ENCODE measurements around the gene GANAB. TPM values are rescaled to one million over a fixed set of nuclear protein-coding genes. Genes with fewer than 3 reads are reported as not detected.
"Not testable (repeated sequence)": the region's sequence is repeated elsewhere in the genome, so short reads cannot be mapped to it uniquely, and the experiment has no call there.

Gene GANAB
- total RNA-seq, result 271 and 300 TPM in 2 replicates

DNA sequence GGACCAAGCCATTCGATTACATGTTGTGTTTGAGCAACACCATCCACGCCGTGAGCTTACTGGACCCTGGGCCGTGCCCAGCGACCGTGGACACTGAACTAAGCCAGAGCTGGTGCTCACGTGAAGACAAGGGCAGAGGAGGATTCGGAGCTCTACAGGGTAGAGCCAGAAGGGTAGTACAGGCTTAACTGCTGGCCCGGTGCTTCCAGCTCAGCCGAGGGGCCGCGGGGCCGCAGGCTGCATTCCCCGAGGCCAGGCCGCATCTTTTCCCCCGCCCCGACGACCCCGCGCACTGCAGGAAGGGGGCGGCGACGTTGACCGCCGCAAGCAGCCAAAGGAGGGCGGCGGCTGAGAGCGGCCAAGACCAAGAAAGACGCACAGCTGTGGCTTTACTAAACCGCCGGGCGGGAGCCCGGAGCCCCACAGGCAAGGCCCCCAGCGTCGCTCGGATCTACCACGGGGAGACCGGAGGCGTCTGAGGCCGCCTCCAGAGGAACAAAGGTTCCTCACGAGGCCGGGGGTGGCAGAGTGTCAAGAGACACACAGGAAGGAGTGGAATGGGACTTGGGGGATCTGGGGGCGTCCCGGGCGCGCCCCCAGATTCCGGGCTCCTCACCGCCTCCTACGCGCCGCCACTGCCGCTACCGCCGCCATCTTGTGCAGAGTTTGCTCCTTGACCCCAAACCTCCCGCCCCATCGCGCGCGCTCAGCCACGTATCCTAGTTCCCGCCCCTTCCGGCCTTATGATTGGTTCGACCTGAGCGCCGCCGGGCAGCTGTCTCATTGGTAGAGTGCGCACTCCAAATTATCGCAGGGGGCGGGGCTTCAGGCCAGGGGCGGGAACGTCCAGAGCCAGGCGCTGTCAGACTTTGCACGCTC lies at the start of gene GANAB:
GANAB (minus strand) TSS at position 668 of the 879 bp plus-strand sequence; CDS start at position 654, 14 bp downstream.
- TF ChIP-seq, protein P1, sequence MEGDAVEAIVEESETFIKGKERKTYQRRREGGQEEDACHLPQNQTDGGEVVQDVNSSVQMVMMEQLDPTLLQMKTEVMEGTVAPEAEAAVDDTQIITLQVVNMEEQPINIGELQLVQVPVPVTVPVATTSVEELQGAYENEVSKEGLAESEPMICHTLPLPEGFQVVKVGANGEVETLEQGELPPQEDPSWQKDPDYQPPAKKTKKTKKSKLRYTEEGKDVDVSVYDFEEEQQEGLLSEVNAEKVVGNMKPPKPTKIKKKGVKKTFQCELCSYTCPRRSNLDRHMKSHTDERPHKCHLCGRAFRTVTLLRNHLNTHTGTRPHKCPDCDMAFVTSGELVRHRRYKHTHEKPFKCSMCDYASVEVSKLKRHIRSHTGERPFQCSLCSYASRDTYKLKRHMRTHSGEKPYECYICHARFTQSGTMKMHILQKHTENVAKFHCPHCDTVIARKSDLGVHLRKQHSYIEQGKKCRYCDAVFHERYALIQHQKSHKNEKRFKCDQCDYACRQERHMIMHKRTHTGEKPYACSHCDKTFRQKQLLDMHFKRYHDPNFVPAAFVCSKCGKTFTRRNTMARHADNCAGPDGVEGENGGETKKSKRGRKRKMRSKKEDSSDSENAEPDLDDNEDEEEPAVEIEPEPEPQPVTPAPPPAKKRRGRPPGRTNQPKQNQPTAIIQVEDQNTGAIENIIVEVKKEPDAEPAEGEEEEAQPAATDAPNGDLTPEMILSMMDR (IDR thresholded peaks at IDR 0.05; ENCODE audit: insufficient read depth, low read length, poor library complexity, severe bottlenecking), result no peak
- DNase-seq (ENCODE audit: low read depth), result peak; percentile 87
- Histone ChIP-seq H3K36me3 (ENCODE audit: control insufficient read depth, insufficient read depth, low read length) (peaks cover 1% of the 10 kb centered on the region), H3K4me3 (ENCODE audit: low read depth, low read length) (peak within 1 kb of the TSS; percentile 61), H3K27me3 (ENCODE audit: control insufficient read depth, insufficient read depth, low read length) (no peaks in the 10 kb centered on the region)

DNA sequence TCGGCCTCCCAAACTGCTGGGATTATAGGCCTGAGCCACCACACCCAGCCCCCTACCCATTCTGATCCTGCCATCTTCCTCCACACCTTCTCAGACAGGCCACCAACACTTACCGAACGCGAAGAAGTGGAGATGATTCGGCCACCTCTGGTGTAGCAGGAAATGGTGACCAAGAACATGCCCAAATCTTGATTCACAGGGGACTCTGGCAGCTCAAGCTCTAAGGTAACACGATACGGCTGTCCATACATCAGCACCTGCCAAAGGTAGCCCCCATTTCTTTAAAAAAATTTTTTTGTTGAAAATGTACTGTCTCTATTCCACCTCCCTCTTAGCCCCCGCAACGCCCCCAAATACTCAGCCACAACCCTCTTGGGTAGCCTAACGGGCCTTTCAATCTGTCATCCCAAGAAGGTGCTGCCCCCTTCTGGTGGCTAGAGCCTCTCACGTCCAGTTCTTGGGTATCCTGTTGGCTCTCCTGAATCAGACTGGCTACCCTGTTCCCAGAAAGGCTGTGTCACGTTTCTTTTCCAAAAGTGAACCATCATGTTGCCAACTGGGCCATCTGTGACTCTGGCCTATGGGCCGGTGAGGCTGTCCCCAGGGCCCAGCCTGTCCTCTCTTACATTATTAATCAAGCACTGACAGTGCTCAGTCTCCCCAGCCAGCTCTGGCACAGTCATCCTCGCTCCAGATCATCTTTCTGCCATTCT lies 48.2 kb upstream of the GANAB start:
- no peaks in the 10 kb centered on the region for H3K27me3 ChIP-seq (ENCODE audit: control insufficient read depth, insufficient read depth, low read length)
- TF ChIP-seq, protein P1 (IDR thresholded peaks at IDR 0.05; ENCODE audit: insufficient read depth, low read length, poor library complexity, severe bottlenecking), result peak; percentile 85
- H3K36me3 ChIP-seq (ENCODE audit: control insufficient read depth, insufficient read depth, low read length), result no peaks in the 10 kb centered on the region
- no peak for DNase-seq (ENCODE audit: low read depth)
- no peak overlapping the region for H3K4me3 ChIP-seq (ENCODE audit: low read depth, low read length)

DNA sequence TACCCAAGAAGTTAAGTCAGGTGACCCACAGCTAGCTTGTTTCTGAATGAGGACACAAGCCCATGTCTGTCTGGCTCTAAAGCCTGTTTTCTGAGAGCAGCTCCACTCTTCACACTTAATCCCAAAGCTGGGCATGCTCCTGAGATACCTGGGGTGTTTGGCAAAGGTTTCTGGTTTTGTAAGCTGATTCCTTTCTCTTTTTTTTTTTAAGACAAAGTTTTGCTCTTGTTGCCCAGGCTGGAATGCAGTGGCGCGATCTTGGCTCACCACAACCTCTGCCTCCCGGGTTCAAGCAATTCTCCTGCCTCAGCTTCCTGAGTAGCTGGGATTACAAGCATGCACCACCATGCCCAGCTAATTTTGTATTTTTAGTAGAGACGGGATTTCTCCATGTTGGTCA lies 47.2 kb upstream of the GANAB start:
- not testable (repeated sequence) for DNase-seq (ENCODE audit: low read depth); H3K27me3 ChIP-seq (ENCODE audit: control insufficient read depth, insufficient read depth, low read length); H3K36me3 ChIP-seq (ENCODE audit: control insufficient read depth, insufficient read depth, low read length); H3K4me3 ChIP-seq (ENCODE audit: low read depth, low read length)

DNA sequence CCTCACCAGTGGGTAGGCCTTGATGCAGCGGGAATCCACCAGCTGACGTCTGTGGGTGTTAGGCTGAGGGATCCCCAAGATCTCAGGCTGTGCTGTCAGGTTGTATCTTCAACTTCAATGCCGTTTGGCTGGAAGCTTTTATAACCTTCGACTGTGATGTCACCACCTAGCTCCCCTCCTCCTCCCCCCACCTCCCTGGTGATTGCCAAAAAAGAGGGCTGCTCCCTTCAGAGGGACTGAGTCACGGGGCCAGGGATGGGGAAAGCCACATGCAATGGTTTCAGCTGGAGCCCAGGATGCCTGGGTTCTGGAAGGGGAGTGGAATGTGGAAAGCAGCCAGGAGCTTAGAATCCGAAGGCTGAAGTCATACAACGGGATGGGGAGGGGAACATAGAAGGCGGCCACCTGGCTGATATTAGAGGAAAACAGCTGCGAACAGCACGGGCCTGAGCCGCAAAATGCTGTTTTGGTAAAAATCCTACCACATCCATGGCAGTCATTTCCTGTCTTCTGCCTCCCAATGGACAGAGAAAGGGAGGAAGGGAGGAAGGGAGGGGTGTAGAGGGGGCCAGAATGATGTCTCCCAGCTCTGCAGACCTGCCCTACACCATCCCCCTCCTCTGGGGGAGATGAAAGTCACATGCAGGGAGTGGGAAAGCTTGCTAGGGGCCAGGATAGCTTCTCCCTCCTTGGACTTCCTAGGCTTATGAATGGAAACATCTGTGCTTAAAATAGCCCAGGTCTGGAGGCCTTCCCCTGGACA lies 43.2 kb upstream of the GANAB start, which contains the start of gene LRRN4CL:
LRRN4CL (minus strand) TSS at position 110 of the 763 bp plus-strand sequence. CDS start 1,022 bp downstream, outside the sequence.
- Histone ChIP-seq H3K27me3 (ENCODE audit: control insufficient read depth, insufficient read depth, low read length) (peaks cover 6% of the 10 kb centered on the region), H3K36me3 (ENCODE audit: control insufficient read depth, insufficient read depth, low read length) (no peaks in the 10 kb centered on the region), H3K4me3 (ENCODE audit: low read depth, low read length) (no peak within 1 kb of the TSS)
- no peak for DNase-seq (ENCODE audit: low read depth)
- TF ChIP-seq, protein P1 (IDR thresholded peaks at IDR 0.05; ENCODE audit: insufficient read depth, low read length, poor library complexity, severe bottlenecking), result no peak

DNA sequence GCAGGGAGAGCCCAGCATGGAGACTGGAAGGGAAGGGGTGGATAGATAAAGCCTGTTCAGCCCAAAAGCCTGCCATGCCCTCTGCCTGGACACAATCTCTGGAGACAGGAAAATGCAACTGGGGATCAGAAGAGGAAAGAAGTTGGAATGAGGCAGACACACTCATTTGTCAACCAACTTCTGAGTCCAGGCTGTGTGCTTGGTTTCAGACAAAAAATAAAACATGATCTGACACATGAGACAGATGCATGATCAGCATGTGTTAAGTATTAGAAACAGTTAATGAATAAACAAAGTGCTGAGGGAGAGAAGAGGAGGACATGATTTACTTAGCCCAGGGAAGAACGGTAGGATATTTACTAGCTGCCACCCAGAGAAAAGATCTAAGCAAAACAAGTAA lies 42.1 kb upstream of the GANAB start:
- DNase-seq (ENCODE audit: low read depth), result no peak
- TF ChIP-seq, protein P1 (IDR thresholded peaks at IDR 0.05; ENCODE audit: insufficient read depth, low read length, poor library complexity, severe bottlenecking), result no peak
- Histone ChIP-seq H3K27me3 (ENCODE audit: control insufficient read depth, insufficient read depth, low read length) (peaks cover 6% of the 10 kb centered on the region), H3K36me3 (ENCODE audit: control insufficient read depth, insufficient read depth, low read length) (no peaks in the 10 kb centered on the region), H3K4me3 (ENCODE audit: low read depth, low read length) (no peak overlapping the region)

All from kidney epithelial cell (primary cell).